HepG2 (cell line): ENCODE data around the gene UGT2A3. TPM values are rescaled to one million over a fixed set of nuclear protein-coding genes. Genes with fewer than 3 reads are reported as not detected.

Source experiments
- ARNTL ChIP-seq: sonication (generic); formaldehyde crosslinking; IDR thresholded peaks from 2 replicates; pipeline ENCODE4 v1.4.0; 2020; ENCODE audit warnings: mild to moderate bottlenecking, missing genetic modification reagents
- CENPBD1 ChIP-seq: sonication (generic); formaldehyde crosslinking; IDR thresholded peaks from 2 replicates; pipeline ENCODE4 v1.8.0; 2022; ENCODE audit warnings: missing genetic modification reagents, low read depth, mild to moderate bottlenecking, borderline replicate concordance
- DNMT1 ChIP-seq: sonication (generic); formaldehyde crosslinking; IDR thresholded peaks from 2 replicates; pipeline ENCODE4 v1.5.1; 2020; ENCODE audit warnings: mild to moderate bottlenecking, missing genetic modification reagents
- DR1 ChIP-seq: sonication (generic); formaldehyde crosslinking; IDR thresholded peaks from 2 replicates; pipeline ENCODE4 v1.8.0; 2021; ENCODE audit warnings: mild to moderate bottlenecking, missing genetic modification reagents, inconsistent platforms
- GRHL1 ChIP-seq: sonication (generic); formaldehyde crosslinking; conservative IDR thresholded peaks from 2 replicates; pipeline ENCODE4 v1.8.0; 2022; ENCODE audit warnings: missing genetic modification reagents
- HMG20A ChIP-seq: IDR thresholded peaks from 2 replicates; pipeline ENCODE4 v1.6.1; 2016; ENCODE audit warnings: borderline replicate concordance
- HNF1A ChIP-seq, 2 experiments: sonication (generic) in 1 of 2; formaldehyde crosslinking in 1 of 2; IDR thresholded peaks; 2 replicates each; pipeline versions ENCODE4 v1.4.0 to v1.6.1; 2016 to 2020; ENCODE audit warnings: borderline replicate concordance in 1 of 2, low read depth in 1 of 2, mild to moderate bottlenecking in 1 of 2, missing genetic modification reagents in 1 of 2
- MAFF ChIP-seq: IDR thresholded peaks from 2 replicates; pipeline ENCODE4 v1.6.1; 2011; ENCODE audit warnings: low read depth, low read length, improper control_type of control experiment
- MED13 ChIP-seq: sonication (generic); formaldehyde crosslinking; IDR thresholded peaks from 2 replicates; pipeline ENCODE4 v1.5.0; 2020; ENCODE audit warnings: missing genetic modification reagents
- ONECUT2 ChIP-seq: sonication (generic); formaldehyde crosslinking; IDR thresholded peaks from 2 replicates; pipeline ENCODE4 v1.4.0; 2020; ENCODE audit warnings: missing genetic modification reagents
- PAXIP1 ChIP-seq: sonication (generic); formaldehyde crosslinking; conservative IDR thresholded peaks from 2 replicates; pipeline ENCODE4 v1.4.0; 2020; ENCODE audit warnings: mild to moderate bottlenecking, missing genetic modification reagents, moderate library complexity
- STAT5B ChIP-seq: sonication (generic); formaldehyde crosslinking; IDR thresholded peaks from 2 replicates; pipeline ENCODE4 v1.4.0; 2020; ENCODE audit warnings: missing genetic modification reagents
- TBX2 ChIP-seq: sonication (generic); formaldehyde crosslinking; IDR thresholded peaks from 2 replicates; pipeline ENCODE4 v1.5.0; 2020; ENCODE audit warnings: missing genetic modification reagents, mild to moderate bottlenecking, borderline replicate concordance
- TEAD2 ChIP-seq: sonication (generic); formaldehyde crosslinking; IDR thresholded peaks from 2 replicates; pipeline ENCODE4 v1.9.0; 2021; ENCODE audit warnings: missing genetic modification reagents
- U2AF2 ChIP-seq: fragments of 200-400 bp; formaldehyde crosslinking; IDR thresholded peaks from 2 replicates; pipeline ENCODE4 v1.6.1; 2017; ENCODE audit warnings: low read depth, mild to moderate bottlenecking, low read length
- ZNF326 ChIP-seq: sonication (generic); formaldehyde crosslinking; IDR thresholded peaks from 2 replicates; pipeline ENCODE4 v1.4.0; 2020; ENCODE audit warnings: missing genetic modification reagents, borderline replicate concordance
- ZNF570 ChIP-seq: sonication (generic); formaldehyde crosslinking; IDR thresholded peaks from 2 replicates; pipeline ENCODE4 v1.4.0; 2020; ENCODE audit warnings: mild to moderate bottlenecking, missing genetic modification reagents, borderline replicate concordance
- polyA plus RNA-seq, 8 experiments: library from polyadenylated mRNA; depleted of rRNA in 3 of 8; stranded (reverse) in 7 of 8; unstranded in 1 of 8; fragments of >200 nt; fragmentation: Illumina TruSeq in 4 of 8; extraction: Trizol in 4 of 8; gene quantifications; 2 replicates each; pipeline versions ENCODE4 v1.2.1 to v1.2.3, GENCODE V29; 2011 to 2016; ENCODE audit warnings: low read depth in 4 of 8, missing spikeins in 1 of 8, mixed read lengths in 1 of 8; ENCODE audit not compliant: insufficient read depth in 1 of 8
- total RNA-seq, 5 experiments: library from RNA; depleted of rRNA; stranded (reverse); fragments of >200 nt; fragmentation: Illumina TruSeq; extraction: Trizol; gene quantifications; 2 replicates each; pipeline ENCODE4 v1.2.3, GENCODE V29; 2016; ENCODE audit warnings: low read depth in 1 of 5

The UGT2A3 gene
- total and polyA plus RNA-seq, 2 of the 13 experiments (the other 11 are each of a cell fraction or from before 2014, with no cell fraction given) = 61.3 to 97.2 TPM

- TF ChIP-seq HNF1A (IDR thresholded peaks at IDR 0.05; ENCODE audit: low read depth) (no peak), HNF1A (CRISPR knock-in tag; IDR thresholded peaks at IDR 0.05; ENCODE audit: borderline replicate concordance) (peak; percentile 63; the same call in 1 of the 2 replicates), CENPBD1 (CRISPR knock-in tag) (no peak), HMG20A (CRISPR knock-in tag) (no peak; the same call in 1 of the 2 replicates), ZNF570 (CRISPR knock-in tag) (no peak), TEAD2 (CRISPR knock-in tag) (no peak), MAFF (0 out of 2 replicates have a peak, but pooled peaks have one; percentile 35), DR1 (CRISPR knock-in tag) (no peak), TBX2 (CRISPR knock-in tag) (peak; percentile 69; the same call in 1 of the 2 replicates), ONECUT2 (CRISPR knock-in tag) (no peak), MED13 (CRISPR knock-in tag) (0 out of 2 replicates have a peak, but pooled peaks have one; percentile 41), ARNTL (CRISPR knock-in tag) (no peak), STAT5B (CRISPR knock-in tag) (no peak), GRHL1 (no peak), DNMT1 (no peak), ZNF326 (no peak), PAXIP1 (CRISPR knock-in tag) (peak; percentile 67), U2AF2 (no peak)
Measured at GRCh38 chr4:68883870-68884269, 67.7 kb downstream of the UGT2A3 start (continued).
